BJ (cell line): ENCODE measurements around the gene MST1. TPM values are rescaled to one million over a fixed set of nuclear protein-coding genes. Genes with fewer than 3 reads are reported as not detected.

Experiments
- CTCF ChIA-PET: fragments of 350-600 bp; formaldehyde crosslinking; extraction: SDS; loops from one replicate; lab custom pipeline; 2021; ENCODE audit warnings: antibody characterized with exemption, inconsistent platforms; lab: Yijun Ruan, JAX
- POLR2A ChIA-PET: fragments of 300-600 bp; sonication (Branson Sonifier 250); formaldehyde crosslinking; extraction: SDS; loops from one replicate; lab custom pipeline; 2021; ENCODE audit warnings: antibody characterized with exemption; lab: Charles Lee
- DNase-seq: peaks from one replicate; pipeline ENCODE4 v3.0.0-alpha.2; 2011; ENCODE audit warnings: low read depth
- H3K27me3 ChIP-seq: 2 replicates; pipeline ENCODE4 v1.6.0; 2011; ENCODE audit warnings: low read length; ENCODE audit not compliant: control insufficient read depth, insufficient read depth
- H3K36me3 ChIP-seq: 2 replicates; pipeline ENCODE4 v1.5.1; 2011; ENCODE audit warnings: low read length; ENCODE audit not compliant: control insufficient read depth, insufficient read depth
- H3K4me3 ChIP-seq: 2 replicates; pipeline ENCODE4 v1.5.1; 2011; ENCODE audit warnings: low read depth, mild to moderate bottlenecking, control low read depth, low read length
- polyA plus RNA-seq: library from polyadenylated mRNA; depleted of rRNA; stranded (reverse); fragments of >200 nt; gene quantifications from 2 replicates; pipeline ENCODE4 v1.2.3, GENCODE V29; 2011
- TF ChIP-seq, protein P1 (sequence below): IDR thresholded peaks from 2 replicates; pipeline ENCODE4 v1.5.1; 2011; ENCODE audit warnings: low read depth, mild to moderate bottlenecking, control low read depth, inconsistent platforms, low read length, moderate library complexity; ENCODE audit not compliant: insufficient read depth

MST1 gene
- polyA plus RNA-seq, 1 experiment, result 10.7 TPM

DNA sequence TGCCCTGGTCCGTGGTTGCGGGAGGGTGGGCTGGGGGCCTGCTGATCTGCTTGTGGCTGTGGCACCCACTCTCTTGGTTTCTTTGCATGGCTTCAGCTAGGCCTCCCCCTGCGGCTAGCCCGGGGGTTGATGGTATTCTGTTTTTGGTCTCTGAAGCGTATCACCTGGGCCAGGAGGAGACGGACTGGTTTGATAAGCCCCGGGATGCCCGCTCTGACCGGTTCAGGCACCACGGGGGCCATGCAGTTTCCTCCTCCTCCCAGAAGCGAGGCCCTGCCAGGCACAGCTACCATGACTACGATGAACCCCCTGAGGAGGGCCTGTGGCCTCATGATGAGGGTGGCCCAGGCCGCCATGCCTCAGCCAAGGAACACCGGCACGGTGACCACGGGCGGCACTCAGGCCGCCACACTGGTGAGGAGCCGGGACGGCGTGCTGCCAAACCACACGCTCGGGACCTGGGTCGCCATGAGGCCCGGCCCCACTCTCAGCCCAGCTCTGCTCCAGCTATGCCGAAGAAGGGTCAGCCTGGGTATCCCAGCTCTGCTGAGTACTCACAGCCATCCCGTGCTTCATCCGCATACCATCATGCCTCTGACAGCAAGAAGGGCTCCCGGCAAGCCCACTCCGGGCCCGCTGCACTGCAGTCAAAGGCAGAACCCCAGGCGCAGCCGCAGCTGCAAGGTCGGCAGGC is 26.4 kb downstream of the MST1 start:
- no peaks in the 10 kb centered on the region for H3K36me3 ChIP-seq
- no peak for DNase-seq
- H3K4me3 ChIP-seq, result no peak overlapping the region
- TF ChIP-seq, protein P1, sequence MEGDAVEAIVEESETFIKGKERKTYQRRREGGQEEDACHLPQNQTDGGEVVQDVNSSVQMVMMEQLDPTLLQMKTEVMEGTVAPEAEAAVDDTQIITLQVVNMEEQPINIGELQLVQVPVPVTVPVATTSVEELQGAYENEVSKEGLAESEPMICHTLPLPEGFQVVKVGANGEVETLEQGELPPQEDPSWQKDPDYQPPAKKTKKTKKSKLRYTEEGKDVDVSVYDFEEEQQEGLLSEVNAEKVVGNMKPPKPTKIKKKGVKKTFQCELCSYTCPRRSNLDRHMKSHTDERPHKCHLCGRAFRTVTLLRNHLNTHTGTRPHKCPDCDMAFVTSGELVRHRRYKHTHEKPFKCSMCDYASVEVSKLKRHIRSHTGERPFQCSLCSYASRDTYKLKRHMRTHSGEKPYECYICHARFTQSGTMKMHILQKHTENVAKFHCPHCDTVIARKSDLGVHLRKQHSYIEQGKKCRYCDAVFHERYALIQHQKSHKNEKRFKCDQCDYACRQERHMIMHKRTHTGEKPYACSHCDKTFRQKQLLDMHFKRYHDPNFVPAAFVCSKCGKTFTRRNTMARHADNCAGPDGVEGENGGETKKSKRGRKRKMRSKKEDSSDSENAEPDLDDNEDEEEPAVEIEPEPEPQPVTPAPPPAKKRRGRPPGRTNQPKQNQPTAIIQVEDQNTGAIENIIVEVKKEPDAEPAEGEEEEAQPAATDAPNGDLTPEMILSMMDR, result no peak
- ChIA-PET CTCF (interaction anchor here (3.8 kb wide), 1 partner anchor 123 kb away, joined by 20 read pairs; no protein-coding TSS in a partner anchor), POLR2A (no interaction called here)
- H3K27me3 ChIP-seq, result peaks cover 5% of the 10 kb centered on the region; the same call in 1 of the 2 replicates

DNA sequence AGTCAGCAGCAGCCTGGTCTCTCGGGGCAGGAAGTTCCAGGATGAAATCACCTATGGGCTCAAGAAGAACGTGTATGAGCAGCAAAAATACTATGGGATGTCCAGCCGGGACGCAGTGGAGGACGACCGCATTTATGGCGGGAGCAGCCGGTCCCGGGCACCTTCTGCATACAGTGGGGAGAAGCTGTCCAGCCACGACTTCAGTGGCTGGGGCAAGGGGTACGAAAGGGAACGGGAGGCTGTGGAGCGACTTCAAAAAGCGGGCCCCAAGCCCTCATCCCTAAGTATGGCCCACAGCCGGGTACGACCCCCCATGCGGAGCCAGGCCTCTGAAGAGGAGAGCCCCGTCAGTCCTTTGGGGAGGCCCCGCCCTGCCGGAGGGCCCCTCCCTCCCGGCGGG is 27.3 kb downstream of the MST1 start:
- H3K4me3 ChIP-seq, result no peak overlapping the region
- TF ChIP-seq, protein P1, result no peak
- H3K36me3 ChIP-seq, result no peaks in the 10 kb centered on the region
- ChIA-PET POLR2A (no interaction called here), CTCF (interaction anchor here (3.8 kb wide), 1 partner anchor 122 kb away, joined by 20 read pairs; no protein-coding TSS in a partner anchor)
- H3K27me3 ChIP-seq, result peaks cover 5% of the 10 kb centered on the region; the same call in 1 of the 2 replicates
- no peak for DNase-seq

DNA sequence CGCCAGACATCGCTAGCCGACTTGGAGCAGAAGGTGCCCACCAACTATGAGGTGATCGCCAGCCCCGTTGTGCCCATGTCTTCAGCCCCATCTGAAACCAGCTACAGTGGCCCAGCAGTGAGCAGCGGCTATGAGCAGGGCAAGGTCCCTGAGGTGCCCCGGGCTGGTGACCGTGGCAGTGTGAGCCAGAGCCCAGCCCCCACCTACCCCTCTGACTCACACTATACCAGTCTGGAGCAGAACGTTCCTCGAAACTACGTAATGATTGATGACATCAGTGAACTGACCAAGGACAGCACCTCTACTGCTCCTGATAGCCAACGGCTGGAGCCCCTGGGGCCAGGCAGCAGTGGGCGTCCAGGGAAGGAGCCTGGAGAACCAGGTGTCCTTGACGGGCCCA is 28.0 kb downstream of the MST1 start:
- no peak for DNase-seq
- TF ChIP-seq, protein P1, result no peak
- ChIA-PET POLR2A (no interaction called here), CTCF (no interaction called here)
- Histone ChIP-seq H3K4me3 (no peak overlapping the region), H3K36me3 (no peaks in the 10 kb centered on the region), H3K27me3 (peaks cover 6% of the 10 kb centered on the region; the same call in 1 of the 2 replicates)

DNA sequence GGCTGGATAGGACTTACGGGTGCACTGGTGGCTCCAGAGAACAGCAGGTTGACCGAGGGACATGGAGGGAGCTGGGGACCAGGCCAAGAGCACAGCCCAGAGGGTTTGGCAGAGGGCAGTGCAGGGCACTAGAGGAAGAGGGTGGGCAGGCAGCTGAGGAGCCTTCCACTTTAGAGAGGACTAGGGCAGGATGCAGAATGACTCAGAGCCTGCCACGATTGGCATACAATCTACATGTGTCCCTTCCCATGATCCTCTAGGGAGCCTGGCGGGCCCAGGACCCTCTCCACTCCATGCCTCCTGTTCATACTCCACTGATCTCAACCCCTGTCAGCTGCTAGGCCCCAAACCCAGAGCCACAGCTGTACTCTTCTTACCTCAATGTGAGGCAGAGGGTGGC is 29.5 kb downstream of the MST1 start:
- POLR2A ChIA-PET, result no interaction called here
- peaks cover 6% of the 10 kb centered on the region; the same call in 1 of the 2 replicates for H3K27me3 ChIP-seq
- no peak overlapping the region for H3K4me3 ChIP-seq
- TF ChIP-seq, protein P1, result no peak
- H3K36me3 ChIP-seq, result no peaks in the 10 kb centered on the region
- CTCF ChIA-PET, result interaction anchor here (0.7 to 1.3 kb wide), 4 partner anchors 12 to 120 kb away, joined by 3 to 8 read pairs (median 4); no protein-coding TSS in a partner anchor
- no peak for DNase-seq

DNA sequence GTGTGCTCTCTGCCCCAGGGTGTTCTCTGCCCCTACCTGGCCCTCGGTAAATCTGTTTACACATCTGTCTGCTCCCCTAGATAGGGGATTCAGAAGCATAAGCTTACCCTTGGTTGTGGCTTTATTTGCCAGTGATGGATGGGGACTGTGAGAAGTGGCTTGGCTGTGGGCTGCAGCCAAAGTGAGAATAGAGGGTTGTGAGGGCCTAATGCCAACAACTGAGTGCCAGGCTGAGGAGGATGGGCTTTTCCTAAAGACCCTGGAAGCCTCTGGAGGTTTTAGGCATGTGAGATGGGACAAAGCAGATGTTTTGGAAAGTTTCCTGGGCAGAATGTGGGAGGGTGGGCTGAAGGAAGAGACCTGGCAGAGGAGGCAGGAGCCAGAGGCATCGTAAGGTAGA is 30.6 kb downstream of the MST1 start:
- ChIA-PET CTCF (interaction anchor here (1.5 to 3.1 kb wide), 2 partner anchors 13 to 119 kb away, joined by 5 to 10 read pairs; no protein-coding TSS in a partner anchor), POLR2A (no interaction called here)
- Histone ChIP-seq H3K36me3 (no peaks in the 10 kb centered on the region), H3K27me3 (peaks cover 4% of the 10 kb centered on the region; the same call in 1 of the 2 replicates), H3K4me3 (no peak overlapping the region)
- TF ChIP-seq, protein P1, result no peak
- DNase-seq, result no peak
